ENCODE data around the gene MUSK.

- TF ChIP-seq CTCF (IDR thresholded peaks at IDR 0.05) (no peak), POLR2A (IDR thresholded peaks at IDR 0.05) (no peak)
These were observed 100.3 kb downstream of the MUSK start for GRCh38 chr9:110768886-110769285.
